HUES48 (cell line): ENCODE data around the gene TRPM2.

Experiments
- H3K27ac ChIP-seq: one replicate; pipeline ENCODE4 v1.7.0; 2013; ENCODE audit warnings: low read depth, low read length, inconsistent platforms
- H3K27me3 ChIP-seq: 2 replicates; pipeline ENCODE4 v1.6.1; 2013; ENCODE audit warnings: mild to moderate bottlenecking, low read length; ENCODE audit not compliant: control insufficient read depth, insufficient read depth
- H3K36me3 ChIP-seq: 2 replicates; pipeline ENCODE4 v1.6.1; 2013; ENCODE audit warnings: low read length; ENCODE audit not compliant: control insufficient read depth, insufficient read depth
- H3K4me1 ChIP-seq: 2 replicates; pipeline ENCODE4 v1.6.1; 2013; ENCODE audit warnings: mild to moderate bottlenecking, low read length; ENCODE audit not compliant: control insufficient read depth, insufficient read depth
- H3K4me3 ChIP-seq: 2 replicates; pipeline ENCODE4 v1.5.1; 2013; ENCODE audit warnings: mild to moderate bottlenecking, low read depth, low read length
- H3K9ac ChIP-seq: 2 replicates; pipeline ENCODE4 v1.6.1; 2013; ENCODE audit warnings: mild to moderate bottlenecking, low read depth, low read length, moderate library complexity
- H3K9me3 ChIP-seq: 2 replicates; pipeline ENCODE4 v1.6.1; 2013; ENCODE audit warnings: low read length; ENCODE audit not compliant: control insufficient read depth, insufficient read depth

TRPM2 gene

DNA sequence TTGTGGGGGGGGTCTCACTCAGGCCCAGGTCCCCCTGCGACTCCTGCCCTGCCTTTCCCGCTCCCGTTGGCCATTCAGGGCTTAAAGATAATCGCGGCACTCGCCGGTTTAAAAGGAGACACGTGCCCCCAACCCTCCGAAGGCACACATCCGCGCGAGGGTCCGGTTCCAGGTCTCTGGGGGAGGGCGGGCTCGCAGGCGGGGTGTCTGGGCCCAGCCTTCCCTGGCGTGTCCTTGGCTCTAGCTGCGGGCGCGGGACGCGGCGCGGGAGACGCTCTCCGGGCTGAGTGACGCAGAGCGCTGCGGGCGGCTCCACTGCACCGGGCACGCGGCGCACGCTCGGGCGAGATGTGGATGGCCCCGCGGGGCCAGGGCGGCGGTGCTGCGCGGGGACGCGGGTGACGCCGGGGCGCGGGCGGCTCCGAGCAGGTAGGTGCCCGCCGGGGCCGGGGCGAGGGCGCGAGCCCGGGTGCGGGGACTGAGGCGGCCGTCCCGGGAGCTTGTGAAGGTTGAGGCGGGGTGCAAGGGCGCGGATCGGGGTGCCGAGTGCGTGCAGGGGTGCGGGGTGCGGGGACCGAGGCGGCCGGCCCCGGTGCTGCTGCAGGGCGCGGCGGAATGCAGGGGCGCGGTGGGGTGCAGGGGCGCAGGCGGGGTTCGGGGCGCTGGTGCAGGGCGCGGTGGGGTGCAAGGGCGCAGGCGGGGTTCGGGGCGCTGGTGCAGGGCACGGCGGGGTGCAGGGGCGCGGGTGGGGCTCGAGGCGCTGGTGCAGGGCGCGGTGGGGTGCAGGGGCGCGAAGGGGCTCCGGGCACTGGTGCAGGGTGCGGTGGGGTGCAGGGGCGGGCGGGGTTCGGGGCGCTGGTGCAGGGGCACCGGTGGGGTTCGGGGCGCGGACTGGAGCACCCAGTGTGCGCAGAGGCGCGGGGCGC is 3.3 kb upstream of the TRPM2 start:
- Histone ChIP-seq H3K36me3 (no peaks in the 10 kb centered on the region), H3K27ac (no peak overlapping the region), H3K9me3 (no peaks in the 10 kb centered on the region), H3K9ac (no peak overlapping the region), H3K4me1 (no peaks in the 10 kb centered on the region), H3K4me3 (no peak overlapping the region), H3K27me3 (no peaks in the 10 kb centered on the region)

DNA sequence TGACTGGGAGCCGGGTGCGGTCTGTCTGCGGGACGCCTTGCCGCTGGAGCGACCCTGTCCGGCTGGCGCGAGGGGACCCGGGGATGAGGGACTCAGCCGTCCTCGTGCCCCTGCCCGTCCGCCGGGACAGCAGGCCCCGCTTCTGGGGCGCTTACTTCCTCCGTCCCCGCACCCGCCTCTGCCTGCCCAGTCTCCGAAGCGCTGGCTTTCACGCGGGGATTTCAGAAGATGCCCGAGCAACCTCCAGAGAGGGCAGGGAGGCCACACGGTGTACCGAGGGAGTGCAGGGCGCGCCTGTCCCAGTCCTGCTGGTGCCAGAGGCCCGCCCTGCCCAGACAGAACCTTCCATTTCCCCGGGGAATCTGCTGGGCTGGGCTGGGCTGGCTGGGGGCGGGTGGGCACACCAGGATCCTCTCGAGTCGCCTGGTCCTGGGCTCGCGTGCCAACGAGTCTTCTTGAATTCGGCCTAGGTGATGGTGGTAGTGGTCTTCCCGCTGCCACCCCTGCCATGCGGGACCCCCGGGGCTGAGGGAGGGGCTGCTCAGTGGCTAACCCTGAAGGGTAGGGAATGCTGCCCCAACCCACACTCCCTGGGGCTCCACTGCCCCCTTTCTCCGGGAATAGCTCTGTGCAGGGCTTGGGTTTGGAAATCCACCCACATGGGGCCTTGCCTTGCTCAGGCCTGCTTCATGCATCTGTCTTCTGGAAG is 2.5 kb upstream of the TRPM2 start:
- Histone ChIP-seq H3K27ac (no peak overlapping the region), H3K9ac (no peak overlapping the region), H3K4me1 (no peaks in the 10 kb centered on the region), H3K27me3 (no peaks in the 10 kb centered on the region), H3K9me3 (no peaks in the 10 kb centered on the region), H3K4me3 (no peak overlapping the region), H3K36me3 (no peaks in the 10 kb centered on the region)

DNA sequence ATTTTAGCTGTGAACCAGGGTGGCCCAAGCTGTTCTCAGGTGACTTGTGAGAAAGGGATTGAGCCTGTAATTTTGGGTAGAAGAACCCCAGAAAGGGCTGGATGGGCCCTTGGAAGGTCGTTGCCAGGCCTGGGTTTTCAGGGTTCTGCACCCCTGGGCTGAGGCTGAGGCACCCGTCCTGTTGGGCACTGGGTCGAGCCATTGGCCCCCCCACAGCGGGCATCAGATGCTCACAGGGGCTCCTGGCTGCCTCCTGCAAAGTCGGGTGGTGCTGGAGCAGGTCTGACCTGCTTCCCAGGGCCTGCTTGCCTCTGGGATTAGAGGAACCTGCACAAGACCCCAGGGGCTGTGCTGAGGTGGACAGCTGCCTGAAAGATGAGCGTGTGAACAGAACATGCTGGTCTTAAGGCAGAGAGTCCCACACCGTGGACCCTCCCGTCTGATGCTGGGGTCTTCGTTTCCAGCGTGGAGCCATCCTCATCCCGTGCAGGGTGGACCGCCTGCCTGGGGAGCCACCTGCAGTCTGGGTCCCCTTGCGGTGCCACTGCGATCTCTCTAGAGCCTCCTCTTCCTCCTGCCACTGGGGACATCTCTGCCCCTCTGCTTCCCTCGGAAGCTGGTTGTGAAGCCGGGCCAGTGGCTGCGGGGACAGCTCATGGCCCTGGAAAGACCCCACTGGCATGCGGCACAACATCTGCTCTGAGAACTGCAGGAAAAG is 1.7 kb upstream of the TRPM2 start:
- Histone ChIP-seq H3K27me3 (no peaks in the 10 kb centered on the region), H3K9me3 (no peaks in the 10 kb centered on the region), H3K4me1 (no peaks in the 10 kb centered on the region), H3K36me3 (no peaks in the 10 kb centered on the region), H3K4me3 (no peak overlapping the region), H3K9ac (no peak overlapping the region), H3K27ac (no peak overlapping the region)

DNA sequence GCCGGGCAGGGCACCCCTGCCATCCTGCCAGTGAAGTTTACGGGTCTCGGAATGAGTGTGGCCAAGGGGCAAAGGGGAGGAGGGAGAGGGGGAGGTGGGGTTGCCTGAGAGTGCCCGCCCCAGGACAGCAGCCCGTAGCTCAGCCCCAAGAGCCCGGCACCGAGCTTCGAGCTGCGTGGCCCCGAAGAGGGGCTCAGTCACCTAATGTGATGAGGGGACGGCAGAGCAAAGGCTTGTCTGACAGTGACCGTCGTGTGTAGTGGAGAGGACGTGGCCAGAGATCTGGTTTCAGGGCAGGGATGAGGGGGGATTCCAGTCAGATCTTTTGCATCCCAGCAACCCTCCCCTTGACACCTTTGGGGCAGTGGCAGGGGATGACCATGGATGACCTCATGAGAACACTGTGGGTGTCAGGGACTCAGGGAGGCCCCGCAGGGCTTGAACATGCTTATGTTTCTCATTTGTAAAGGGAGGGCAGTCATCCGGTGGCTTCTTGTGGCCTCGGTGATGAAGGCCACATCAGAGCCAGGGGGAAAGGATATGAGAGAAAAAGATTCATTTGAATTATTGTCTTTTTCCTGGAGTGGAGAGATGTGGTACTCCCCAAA is 1.1 kb upstream of the TRPM2 start:
- Histone ChIP-seq H3K4me3 (no peak overlapping the region), H3K27ac (no peak overlapping the region), H3K36me3 (no peaks in the 10 kb centered on the region), H3K27me3 (no peaks in the 10 kb centered on the region), H3K9ac (no peak overlapping the region), H3K9me3 (no peaks in the 10 kb centered on the region), H3K4me1 (no peaks in the 10 kb centered on the region)

DNA sequence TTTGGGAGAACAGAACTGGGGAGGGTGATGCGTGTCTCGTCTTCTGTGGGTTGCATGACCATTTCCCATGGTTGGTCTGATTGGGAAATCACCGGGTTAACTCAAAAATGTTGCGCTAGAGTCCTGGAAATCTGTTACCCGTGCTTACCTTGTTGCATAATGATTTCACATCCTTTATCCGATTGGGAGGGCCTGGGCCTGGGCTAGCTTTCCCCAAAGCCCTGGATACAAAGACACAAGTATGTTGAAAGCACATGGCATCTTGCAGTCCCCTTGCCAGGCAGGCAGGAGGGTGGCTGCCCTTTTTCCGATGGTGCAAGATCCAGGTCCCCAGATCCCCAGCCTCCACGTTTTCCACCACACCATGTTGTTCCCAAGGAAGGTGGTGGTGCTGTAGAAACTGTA is 582 bp downstream of the TRPM2 start:
- H3K9me3 ChIP-seq: no peaks in the 10 kb centered on the region
- H3K4me1 ChIP-seq: no peaks in the 10 kb centered on the region
- no peak overlapping the region for H3K27ac ChIP-seq
- H3K4me3 ChIP-seq: no peak overlapping the region
- no peaks in the 10 kb centered on the region for H3K27me3 ChIP-seq
- no peaks in the 10 kb centered on the region for H3K36me3 ChIP-seq
- no peak overlapping the region for H3K9ac ChIP-seq

DNA sequence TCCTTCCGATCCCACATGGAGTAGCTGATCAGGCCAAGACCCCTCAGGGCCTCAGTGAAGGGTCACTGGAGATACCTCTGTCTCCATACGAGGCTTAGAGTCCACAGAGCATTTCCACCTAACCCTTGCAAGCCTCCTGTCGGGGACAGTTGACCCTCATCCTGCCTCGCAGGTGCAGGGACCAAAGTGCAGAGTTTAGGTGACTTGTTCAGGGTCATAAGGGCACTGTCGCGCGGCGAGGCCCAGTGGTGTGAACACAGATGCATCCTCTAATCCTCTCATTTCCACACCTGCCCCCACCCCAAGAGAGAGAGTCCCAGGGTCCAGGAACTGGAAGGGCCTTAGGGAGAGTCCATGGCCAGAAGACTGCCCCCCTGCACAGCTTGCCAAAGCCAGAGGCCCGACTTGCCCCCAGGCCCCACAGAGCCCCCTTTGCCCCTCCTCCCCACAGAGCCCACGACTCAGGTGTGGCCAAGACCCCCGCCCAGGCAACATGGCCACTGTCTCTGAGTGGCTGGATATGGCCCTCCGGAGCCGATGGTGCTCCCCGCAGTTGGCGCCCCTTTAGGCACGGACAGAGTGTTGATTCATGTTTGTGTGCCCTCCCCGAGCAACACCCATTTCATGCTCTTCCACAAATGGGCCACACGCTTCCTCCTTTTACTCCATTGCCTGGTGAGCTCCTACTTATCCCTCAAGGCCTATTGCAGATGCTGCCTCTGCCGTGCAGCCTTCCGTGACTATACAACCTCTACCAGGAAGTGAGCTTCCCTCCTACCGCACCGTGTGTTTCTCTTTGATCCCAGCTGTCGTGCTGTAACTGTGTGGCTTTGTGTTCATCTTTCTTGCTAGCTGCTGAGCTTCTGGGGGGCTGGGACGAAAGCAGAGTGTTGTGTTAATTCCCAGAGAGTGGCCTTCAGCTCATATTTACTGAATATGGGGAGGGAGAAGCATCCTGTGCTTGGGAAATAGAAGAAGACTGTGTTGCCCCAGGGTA is 1.7 kb downstream of the TRPM2 start:
- Histone ChIP-seq H3K36me3 (no peaks in the 10 kb centered on the region), H3K4me3 (no peak overlapping the region), H3K4me1 (no peaks in the 10 kb centered on the region), H3K9me3 (no peaks in the 10 kb centered on the region), H3K27ac (no peak overlapping the region), H3K9ac (no peak overlapping the region), H3K27me3 (no peaks in the 10 kb centered on the region)

DNA sequence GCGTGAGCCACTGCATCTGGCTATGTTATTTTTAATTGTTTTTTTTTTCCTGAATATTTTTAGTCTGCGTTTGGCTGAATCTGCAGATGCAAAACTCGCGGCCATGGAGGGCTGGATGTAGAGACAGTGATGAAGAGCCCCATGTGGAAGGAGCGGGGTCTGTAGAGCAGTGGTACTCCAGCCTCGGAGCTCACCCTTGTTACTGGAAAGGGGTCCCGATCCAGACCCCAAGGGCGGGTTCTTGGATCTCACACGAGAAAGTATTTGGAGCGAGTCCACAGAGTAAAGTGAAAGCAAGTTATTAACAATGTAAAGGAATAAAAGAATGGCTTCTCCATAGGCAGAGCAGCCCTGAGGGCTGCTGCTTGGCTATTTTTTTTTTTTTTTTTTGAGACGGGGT is 2.7 kb downstream of the TRPM2 start:
- Histone ChIP-seq H3K36me3 (no peaks in the 10 kb centered on the region), H3K9ac (no peak overlapping the region), H3K4me3 (no peak overlapping the region), H3K27me3 (no peaks in the 10 kb centered on the region), H3K9me3 (no peaks in the 10 kb centered on the region), H3K4me1 (no peaks in the 10 kb centered on the region), H3K27ac (no peak overlapping the region)

DNA sequence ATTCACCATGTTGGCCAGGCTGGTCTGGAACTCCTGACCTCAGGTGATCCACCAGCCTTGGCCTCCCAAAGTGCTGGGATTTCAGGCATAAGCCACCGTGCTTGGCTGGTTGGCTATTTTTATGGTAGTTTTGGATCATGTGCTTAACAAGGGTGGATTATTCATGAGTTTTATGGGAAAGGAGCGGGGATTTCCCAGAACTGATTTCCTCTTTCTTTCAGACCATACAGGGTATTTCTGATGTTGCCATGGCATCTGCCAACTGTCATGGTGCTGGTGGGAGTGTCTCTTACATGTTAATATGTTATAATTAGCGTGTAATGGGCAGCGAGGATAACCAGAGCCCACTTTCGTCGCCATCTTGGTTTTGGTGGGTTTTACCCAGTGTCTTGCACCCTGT is 3.2 kb downstream of the TRPM2 start:
- Histone ChIP-seq H3K27me3 (no peaks in the 10 kb centered on the region), H3K9me3 (no peaks in the 10 kb centered on the region), H3K4me1 (no peaks in the 10 kb centered on the region), H3K36me3 (no peaks in the 10 kb centered on the region), H3K27ac (no peak overlapping the region), H3K4me3 (no peak overlapping the region), H3K9ac (no peak overlapping the region)

DNA sequence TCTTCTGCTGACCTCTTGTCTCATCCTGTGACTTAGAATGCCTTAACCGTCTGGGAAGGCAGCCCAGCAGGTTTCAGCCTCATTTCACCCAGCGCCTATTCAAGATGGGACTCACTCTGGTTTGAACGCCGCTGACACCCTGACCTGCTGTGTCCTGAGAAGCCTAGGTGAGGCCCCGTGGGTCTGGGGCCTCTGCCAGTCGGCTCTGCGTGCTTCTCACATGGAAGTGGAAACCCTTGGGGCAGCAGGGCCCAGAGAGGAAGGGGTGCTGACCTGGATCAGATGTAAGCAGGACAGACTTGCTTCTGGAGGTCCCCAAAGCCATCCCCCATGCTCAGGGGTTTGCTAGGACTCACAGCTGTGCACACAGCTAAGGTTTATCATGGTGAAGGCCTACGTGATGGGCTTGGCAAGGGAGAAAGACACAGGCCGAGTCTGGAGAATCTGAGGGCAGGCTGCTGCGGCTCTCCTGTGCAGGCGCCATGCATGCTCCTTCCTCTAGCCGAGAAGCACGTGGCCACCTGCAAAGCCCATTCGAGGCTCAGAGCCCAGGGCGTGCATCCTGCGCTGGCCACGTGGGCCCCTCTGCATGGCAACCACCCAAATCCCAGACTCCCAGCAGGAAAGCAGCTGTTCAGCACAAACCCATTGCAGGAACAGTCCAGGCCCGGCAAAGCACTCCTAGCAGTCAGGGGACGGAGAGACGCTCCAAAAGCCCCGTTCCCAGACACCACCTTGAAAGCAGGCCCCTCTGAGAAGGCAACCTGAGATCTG is 3.8 kb downstream of the TRPM2 start:
- H3K27ac ChIP-seq: no peak overlapping the region

More for the DNA sequence above, 3.8 kb downstream of the TRPM2 start:
- Histone ChIP-seq H3K9me3 (no peaks in the 10 kb centered on the region), H3K36me3 (no peaks in the 10 kb centered on the region), H3K4me1 (no peaks in the 10 kb centered on the region), H3K27me3 (no peaks in the 10 kb centered on the region), H3K9ac (no peak overlapping the region), H3K4me3 (no peak overlapping the region)
